GM21423 (cell line): ENCODE results near the gene CRYBG1.
"Not testable (repeated sequence)": the region's sequence is repeated elsewhere in the genome, so short reads cannot be mapped to it uniquely, and the experiment has no call there.

Experiments used
- ATAC-seq: cut with Tn5 transposase; IDR thresholded peaks from one replicate; pipeline ENCODE4 v1.9.1; 2021; ENCODE audit warnings: mild to moderate bottlenecking, moderate library complexity; ENCODE audit not compliant: unreplicated experiment

Gene CRYBG1

GRCh38 chr6:106373502-106374239 is 13.2 kb downstream of the CRYBG1 start:
- ATAC-seq, result no peak

GRCh38 chr6:106377061-106377540 is 16.6 kb downstream of the CRYBG1 start:
- no peak for ATAC-seq

- ATAC-seq, result no peak
Measured at GRCh38 chr6:106379951-106380350, 19.4 kb downstream of the CRYBG1 start.

- no peak for ATAC-seq
Measured at GRCh38 chr6:106380407-106380806, 19.9 kb downstream of the CRYBG1 start.

GRCh38 chr6:106381223-106381622 is 20.7 kb downstream of the CRYBG1 start:
- no peak for ATAC-seq

- ATAC-seq, result no peak
Measured at GRCh38 chr6:106381881-106382280, 21.4 kb downstream of the CRYBG1 start.

GRCh38 chr6:106383573-106383972 is 23.1 kb downstream of the CRYBG1 start:
- no peak for ATAC-seq

- no peak for ATAC-seq
Measured at GRCh38 chr6:106385530-106385929, 25.0 kb downstream of the CRYBG1 start.

GRCh38 chr6:106387875-106388274 is 27.4 kb downstream of the CRYBG1 start:
- ATAC-seq, result no peak

GRCh38 chr6:106390088-106390487 is 29.6 kb downstream of the CRYBG1 start:
- ATAC-seq, result no peak

- ATAC-seq, result no peak
Measured at GRCh38 chr6:106396426-106397220, 36.1 kb downstream of the CRYBG1 start.

GRCh38 chr6:106397431-106397830 is 36.9 kb downstream of the CRYBG1 start:
- ATAC-seq, result no peak

GRCh38 chr6:106398621-106399020 is 38.1 kb downstream of the CRYBG1 start:
- ATAC-seq, result no peak

GRCh38 chr6:106405044-106405443 is 44.5 kb downstream of the CRYBG1 start:
- ATAC-seq, result not testable (repeated sequence)

GRCh38 chr6:106411056-106411455 is 50.5 kb downstream of the CRYBG1 start:
- ATAC-seq, result no peak

- ATAC-seq, result no peak
Measured at GRCh38 chr6:106411643-106412200, 51.2 kb downstream of the CRYBG1 start.

GRCh38 chr6:106413016-106413415 is 52.5 kb downstream of the CRYBG1 start:
- no peak for ATAC-seq

- ATAC-seq, result no peak
Measured at GRCh38 chr6:106413722-106414121, 53.2 kb downstream of the CRYBG1 start.

GRCh38 chr6:106415921-106416320 is 55.4 kb downstream of the CRYBG1 start:
- ATAC-seq, result no peak

GRCh38 chr6:106417572-106418147 is 57.1 kb downstream of the CRYBG1 start:
- no peak for ATAC-seq

- no peak for ATAC-seq
Measured at GRCh38 chr6:106419900-106420613, 59.5 kb downstream of the CRYBG1 start.
